ENCODE results near the gene SSC4D.

DNA sequence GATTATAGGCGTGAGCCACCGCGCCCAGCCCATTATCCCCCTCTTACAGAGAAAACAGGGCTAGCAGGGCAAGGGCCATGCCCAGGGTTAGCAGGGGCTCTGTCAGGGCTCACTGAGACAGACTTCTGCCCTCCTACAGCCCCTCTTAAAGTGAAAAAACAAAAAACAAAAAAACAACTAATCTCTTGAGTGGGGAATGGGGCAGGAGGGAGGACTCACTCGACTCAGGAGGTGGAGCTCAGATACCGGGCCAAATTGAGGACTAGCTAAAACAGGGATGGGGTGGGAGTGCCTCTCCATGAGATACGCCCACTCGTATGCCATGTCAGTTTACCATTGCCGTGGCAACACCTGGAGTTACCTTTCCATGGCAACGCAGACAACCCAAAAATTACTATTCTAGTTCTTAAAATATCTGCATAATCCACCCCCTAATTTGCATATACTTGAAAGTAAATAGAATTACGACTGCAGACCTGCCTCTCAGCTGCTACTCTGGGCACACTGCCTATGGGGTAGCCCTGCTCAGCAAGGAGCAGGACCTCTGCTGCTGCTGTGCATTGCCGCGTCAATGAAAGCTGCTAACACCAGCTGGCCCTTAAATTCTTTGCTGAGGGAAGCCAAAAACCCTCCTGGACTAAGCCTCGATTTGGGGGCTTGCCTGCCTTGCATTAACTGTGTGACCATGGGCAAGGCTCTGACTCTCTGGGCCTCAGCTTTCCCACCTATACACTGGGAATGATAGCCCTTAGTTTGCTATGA is 13.4 kb downstream of the SSC4D start:
- TF ChIP-seq, protein P1, sequence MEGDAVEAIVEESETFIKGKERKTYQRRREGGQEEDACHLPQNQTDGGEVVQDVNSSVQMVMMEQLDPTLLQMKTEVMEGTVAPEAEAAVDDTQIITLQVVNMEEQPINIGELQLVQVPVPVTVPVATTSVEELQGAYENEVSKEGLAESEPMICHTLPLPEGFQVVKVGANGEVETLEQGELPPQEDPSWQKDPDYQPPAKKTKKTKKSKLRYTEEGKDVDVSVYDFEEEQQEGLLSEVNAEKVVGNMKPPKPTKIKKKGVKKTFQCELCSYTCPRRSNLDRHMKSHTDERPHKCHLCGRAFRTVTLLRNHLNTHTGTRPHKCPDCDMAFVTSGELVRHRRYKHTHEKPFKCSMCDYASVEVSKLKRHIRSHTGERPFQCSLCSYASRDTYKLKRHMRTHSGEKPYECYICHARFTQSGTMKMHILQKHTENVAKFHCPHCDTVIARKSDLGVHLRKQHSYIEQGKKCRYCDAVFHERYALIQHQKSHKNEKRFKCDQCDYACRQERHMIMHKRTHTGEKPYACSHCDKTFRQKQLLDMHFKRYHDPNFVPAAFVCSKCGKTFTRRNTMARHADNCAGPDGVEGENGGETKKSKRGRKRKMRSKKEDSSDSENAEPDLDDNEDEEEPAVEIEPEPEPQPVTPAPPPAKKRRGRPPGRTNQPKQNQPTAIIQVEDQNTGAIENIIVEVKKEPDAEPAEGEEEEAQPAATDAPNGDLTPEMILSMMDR (conservative IDR thresholded peaks at IDR 0.05 in 1 of 2, IDR thresholded peaks at IDR 0.05 in 1 of 2; ENCODE audit: low read depth in 1 of 2, low read length in 2 of 2) = no peak
- no peak for TF ChIP-seq EZH2 (IDR thresholded peaks at IDR 0.05; ENCODE audit: low read length, missing control alignments)
